SJSA1 (cell line): Measurements from ENCODE around the gene RASA1. TPM values are rescaled to one million over a fixed set of nuclear protein-coding genes. Genes with fewer than 3 reads are reported as not detected.

Source experiments
- DNase-seq, 2 experiments: peaks; one replicate each; pipeline ENCODE4 v3.0.0-alpha.2; 2015 to 2020; ENCODE audit warnings: low spot score in 2 of 2, low read depth in 1 of 2
- H3K27ac ChIP-seq: fragments of 250-450 bp; sonication (Bioruptor Pico); 2 replicates; pipeline ENCODE4 v1.5.1; 2020; ENCODE audit warnings: mild to moderate bottlenecking, moderate library complexity
- H3K27me3 ChIP-seq: fragments of 250-450 bp; sonication (Bioruptor Pico); replicated peaks from 2 replicates; pipeline ENCODE4 v1.5.1; 2020; ENCODE audit warnings: mild to moderate bottlenecking, moderate library complexity
- H3K36me3 ChIP-seq: fragments of 250-450 bp; sonication (Bioruptor Pico); 2 replicates; pipeline ENCODE4 v1.5.1; 2020; ENCODE audit warnings: mild to moderate bottlenecking
- H3K4me1 ChIP-seq: fragments of 250-450 bp; sonication (Bioruptor Pico); replicated peaks from 2 replicates; pipeline ENCODE4 v1.6.1; 2021; ENCODE audit warnings: mild to moderate bottlenecking
- H3K4me3 ChIP-seq: fragments of 250-450 bp; sonication (Bioruptor Pico); 2 replicates; pipeline ENCODE4 v1.5.1; 2020; ENCODE audit warnings: mild to moderate bottlenecking
- H3K9me3 ChIP-seq: fragments of 250-450 bp; sonication (Bioruptor Pico); replicated peaks from 2 replicates; pipeline ENCODE4 v1.5.1; 2020; ENCODE audit warnings: mild to moderate bottlenecking
- total RNA-seq: library from RNA; depleted of rRNA; stranded (reverse); fragments of >200 nt; shearing (Covaris generic); gene quantifications from 2 replicates; pipeline ENCODE4 v1.2.3, GENCODE V29; 2014

The RASA1 gene
- total RNA-seq, 1 experiment from 2014 or later: 36.9 TPM

DNA sequence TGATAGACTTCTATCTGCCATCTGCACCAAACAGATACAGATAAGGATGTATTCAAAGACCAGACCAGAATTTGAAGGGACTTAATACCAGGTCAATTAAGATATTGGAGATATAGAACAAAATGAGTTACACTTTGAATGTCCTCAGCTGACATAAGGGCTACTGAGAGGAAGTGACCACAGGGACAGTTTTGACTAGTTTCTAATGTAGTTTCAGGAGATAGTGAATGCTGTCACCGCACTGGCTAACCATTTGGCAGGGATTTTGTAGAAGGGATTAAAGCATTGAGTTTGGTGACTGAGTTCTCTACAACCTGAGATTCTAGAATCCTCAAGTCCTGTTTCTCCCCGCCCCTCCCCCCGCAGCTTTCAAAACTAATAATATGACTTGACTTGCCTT is 122.4 kb downstream of the RASA1 start:
- no peak overlapping the region for H3K27ac ChIP-seq
- peaks cover 93% of the 10 kb centered on the region for H3K36me3 ChIP-seq

DNA sequence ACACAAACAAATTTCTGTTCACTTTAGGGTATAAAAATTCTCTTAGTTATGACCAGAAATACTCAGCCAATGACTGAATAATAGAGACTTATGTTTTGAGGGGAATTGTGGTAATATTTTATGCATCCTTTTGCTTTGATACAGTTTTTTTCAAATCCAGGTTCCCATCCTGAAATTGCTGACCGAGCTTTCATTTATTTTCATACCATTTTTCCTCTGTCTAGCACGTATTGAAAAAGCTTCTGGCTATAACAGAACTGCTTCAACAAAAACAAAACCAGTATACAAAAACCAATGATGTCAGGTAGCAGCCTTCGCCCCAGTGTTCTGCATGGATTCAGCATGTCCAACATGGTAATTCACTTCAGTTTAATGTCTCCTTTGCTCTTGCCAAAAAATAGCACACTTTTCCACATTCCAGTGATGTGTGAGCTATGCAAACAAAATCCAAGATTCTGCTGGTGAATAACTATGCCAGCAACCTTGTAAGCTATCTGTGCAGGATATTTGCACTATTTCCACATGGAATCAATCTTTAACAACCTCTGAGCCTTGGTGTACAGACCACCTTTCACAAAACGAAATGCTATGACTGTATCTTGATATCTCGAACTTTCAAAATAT is 123.0 kb downstream of the RASA1 start:
- DNase-seq: no peak
- Histone ChIP-seq H3K9me3 (no peaks in the 10 kb centered on the region), H3K4me1 (peaks cover 33% of the 10 kb centered on the region), H3K27ac (no peak overlapping the region), H3K27me3 (no peaks in the 10 kb centered on the region), H3K4me3 (no peak overlapping the region), H3K36me3 (peaks cover 96% of the 10 kb centered on the region)

More for the DNA sequence above, 122.4 kb downstream of the RASA1 start:
- Histone ChIP-seq H3K9me3 (no peaks in the 10 kb centered on the region), H3K4me1 (peaks cover 33% of the 10 kb centered on the region), H3K4me3 (no peak overlapping the region), H3K27me3 (no peaks in the 10 kb centered on the region)
- no peak for DNase-seq

DNA sequence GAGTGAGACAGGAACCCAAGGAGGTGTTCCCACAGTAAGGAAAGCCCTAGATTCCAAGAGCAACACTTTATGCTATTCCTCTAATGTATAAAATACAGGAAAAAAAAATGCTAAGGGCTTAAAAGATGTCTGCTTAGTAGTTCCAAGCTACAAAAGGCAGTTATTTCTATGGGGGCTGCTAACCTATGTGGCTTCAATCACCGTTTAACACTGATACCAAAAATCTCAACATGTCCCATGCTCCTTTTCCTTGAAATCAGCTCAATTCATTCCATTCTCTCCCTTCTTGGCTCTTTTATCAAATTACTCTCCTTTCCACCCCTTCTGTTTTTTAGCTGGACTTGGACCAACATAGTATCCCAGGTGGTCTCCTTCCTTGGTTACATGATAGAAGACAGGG is 124.5 kb downstream of the RASA1 start:
- Histone ChIP-seq H3K36me3 (peaks cover 92% of the 10 kb centered on the region), H3K4me3 (no peak overlapping the region)
- no peak for DNase-seq

DNA sequence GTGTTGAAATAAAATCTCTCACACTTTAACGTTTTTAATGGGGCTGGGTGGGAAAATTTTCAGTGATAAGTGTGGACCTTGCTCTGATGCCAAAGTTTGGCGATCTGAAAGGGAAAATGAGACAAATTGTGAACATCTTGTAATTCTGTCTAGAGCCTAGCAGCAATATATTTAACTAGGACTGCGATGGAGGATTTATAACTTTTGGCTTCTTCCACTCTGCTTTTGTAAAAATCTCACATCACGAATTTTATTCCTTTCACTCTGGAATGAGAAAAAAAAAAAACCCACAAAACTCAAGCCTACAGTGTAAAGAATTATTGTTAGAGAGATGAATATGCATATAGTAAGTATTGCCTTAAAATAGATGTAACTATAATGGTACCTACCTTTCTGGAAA is 125.1 kb downstream of the RASA1 start:
- no peaks in the 10 kb centered on the region for H3K27me3 ChIP-seq
- no peak overlapping the region for H3K4me3 ChIP-seq
- DNase-seq: no peak
- peaks cover 90% of the 10 kb centered on the region for H3K36me3 ChIP-seq
- H3K4me1 ChIP-seq: peaks cover 33% of the 10 kb centered on the region
- peak overlapping the region; percentile 92 for H3K27ac ChIP-seq
- no peaks in the 10 kb centered on the region for H3K9me3 ChIP-seq

More for the DNA sequence above, 124.5 kb downstream of the RASA1 start:
- Histone ChIP-seq H3K4me1 (peaks cover 33% of the 10 kb centered on the region), H3K27me3 (no peaks in the 10 kb centered on the region), H3K9me3 (no peaks in the 10 kb centered on the region), H3K27ac (peak overlapping the region; percentile 92)

- Histone ChIP-seq H3K4me3 (no peak overlapping the region), H3K9me3 (no peaks in the 10 kb centered on the region), H3K27me3 (no peaks in the 10 kb centered on the region), H3K36me3 (peaks cover 90% of the 10 kb centered on the region), H3K27ac (peak overlapping the region; percentile 92), H3K4me1 (peaks cover 33% of the 10 kb centered on the region)
- peak in 1 of 2 experiments; percentile 65 for DNase-seq
These were observed 125.6 kb downstream of the RASA1 start for GRCh38 chr5:87393331-87393730.

- no peak for DNase-seq
- no peaks in the 10 kb centered on the region for H3K27me3 ChIP-seq
- peak overlapping the region; percentile 92 for H3K27ac ChIP-seq
- H3K4me1 ChIP-seq: peaks cover 33% of the 10 kb centered on the region
- H3K9me3 ChIP-seq: no peaks in the 10 kb centered on the region
- no peak overlapping the region for H3K4me3 ChIP-seq
- H3K36me3 ChIP-seq: peaks cover 93% of the 10 kb centered on the region
These were observed 126.9 kb downstream of the RASA1 start for GRCh38 chr5:87394411-87395165.

- no peaks in the 10 kb centered on the region for H3K9me3 ChIP-seq
- no peak overlapping the region for H3K4me3 ChIP-seq
- no peaks in the 10 kb centered on the region for H3K27me3 ChIP-seq
- DNase-seq: no peak
- H3K27ac ChIP-seq: no peak overlapping the region
- peaks cover 90% of the 10 kb centered on the region for H3K36me3 ChIP-seq
- peaks cover 8% of the 10 kb centered on the region for H3K4me1 ChIP-seq
These were observed 131.4 kb downstream of the RASA1 start for GRCh38 chr5:87398981-87399614.

- no peak for DNase-seq
- H3K36me3 ChIP-seq: peaks cover 90% of the 10 kb centered on the region
- H3K27ac ChIP-seq: no peak overlapping the region
These were observed 132.0 kb downstream of the RASA1 start for GRCh38 chr5:87399720-87400119.

DNA sequence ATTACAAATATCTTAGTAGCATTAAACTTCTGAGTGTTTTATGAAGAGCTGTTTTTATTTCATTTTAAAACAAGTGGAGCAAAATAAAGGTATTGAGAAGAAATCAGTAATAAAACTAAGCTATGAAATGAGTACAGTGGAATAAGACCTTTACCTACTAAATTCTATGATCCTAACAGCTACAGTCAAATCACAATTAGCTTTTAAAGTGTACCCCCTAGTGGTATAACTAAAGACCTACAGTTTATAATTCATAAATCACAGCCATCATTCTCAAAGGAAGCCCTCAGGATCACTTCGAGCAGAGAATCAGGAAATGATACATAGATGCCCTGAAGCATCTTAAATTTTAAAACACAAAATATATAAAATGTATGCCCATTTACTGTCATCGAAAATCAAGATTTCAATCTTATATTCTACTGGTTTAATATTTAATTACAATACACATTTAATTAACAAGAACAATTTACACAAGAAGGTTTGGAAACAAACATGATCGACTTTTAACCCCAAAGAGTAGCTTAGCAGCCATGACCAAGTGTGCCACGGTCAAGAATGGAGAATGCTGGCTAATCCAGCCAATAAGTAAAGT is 132.7 kb downstream of the RASA1 start:
- Histone ChIP-seq H3K27me3 (no peaks in the 10 kb centered on the region), H3K36me3 (peaks cover 90% of the 10 kb centered on the region), H3K4me1 (no peaks in the 10 kb centered on the region), H3K4me3 (no peak overlapping the region), H3K27ac (no peak overlapping the region), H3K9me3 (no peaks in the 10 kb centered on the region)
- DNase-seq: no peak

More at GRCh38 chr5:87399720-87400119, 132.0 kb downstream of the RASA1 start:
- H3K4me3 ChIP-seq: no peak overlapping the region
- no peaks in the 10 kb centered on the region for H3K9me3 ChIP-seq
- H3K27me3 ChIP-seq: no peaks in the 10 kb centered on the region
- H3K4me1 ChIP-seq: peaks cover 2% of the 10 kb centered on the region

GRCh38 chr5:87401626-87402025 is 133.9 kb downstream of the RASA1 start:
- no peak overlapping the region for H3K27ac ChIP-seq
- DNase-seq: no peak
- peaks cover 94% of the 10 kb centered on the region for H3K36me3 ChIP-seq
- H3K27me3 ChIP-seq: no peaks in the 10 kb centered on the region
- H3K4me3 ChIP-seq: no peak overlapping the region
- no peaks in the 10 kb centered on the region for H3K4me1 ChIP-seq
- H3K9me3 ChIP-seq: no peaks in the 10 kb centered on the region

DNA sequence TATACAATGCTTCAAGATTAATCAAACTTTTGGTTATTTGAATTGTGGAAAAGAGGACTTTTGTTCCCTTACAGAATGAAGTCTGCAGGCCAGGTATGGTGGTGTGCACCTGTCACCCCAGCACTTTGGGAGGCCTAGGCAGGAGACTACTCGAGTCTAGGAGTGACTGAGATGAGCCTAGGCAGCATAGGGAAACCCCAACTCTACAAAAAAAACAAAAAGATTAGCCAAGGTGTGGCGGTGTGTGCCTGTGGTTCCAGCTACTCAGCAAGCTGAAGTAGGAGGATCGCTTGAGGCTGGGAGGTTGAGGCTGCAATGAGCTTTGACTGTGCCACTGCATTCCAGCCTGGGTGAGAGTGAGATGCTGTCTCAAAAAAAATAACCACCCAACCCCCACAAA is 135.7 kb downstream of the RASA1 start:
- Histone ChIP-seq H3K9me3 (no peaks in the 10 kb centered on the region), H3K27ac (no peak overlapping the region), H3K4me3 (no peak overlapping the region), H3K36me3 (peaks cover 95% of the 10 kb centered on the region), H3K27me3 (no peaks in the 10 kb centered on the region), H3K4me1 (no peaks in the 10 kb centered on the region)
- no peak for DNase-seq

GRCh38 chr5:87403899-87404298 is 136.2 kb downstream of the RASA1 start:
- Histone ChIP-seq H3K36me3 (peaks cover 95% of the 10 kb centered on the region), H3K9me3 (no peaks in the 10 kb centered on the region), H3K4me1 (no peaks in the 10 kb centered on the region), H3K4me3 (no peak overlapping the region), H3K27me3 (no peaks in the 10 kb centered on the region), H3K27ac (no peak overlapping the region)
- no peak for DNase-seq

DNA sequence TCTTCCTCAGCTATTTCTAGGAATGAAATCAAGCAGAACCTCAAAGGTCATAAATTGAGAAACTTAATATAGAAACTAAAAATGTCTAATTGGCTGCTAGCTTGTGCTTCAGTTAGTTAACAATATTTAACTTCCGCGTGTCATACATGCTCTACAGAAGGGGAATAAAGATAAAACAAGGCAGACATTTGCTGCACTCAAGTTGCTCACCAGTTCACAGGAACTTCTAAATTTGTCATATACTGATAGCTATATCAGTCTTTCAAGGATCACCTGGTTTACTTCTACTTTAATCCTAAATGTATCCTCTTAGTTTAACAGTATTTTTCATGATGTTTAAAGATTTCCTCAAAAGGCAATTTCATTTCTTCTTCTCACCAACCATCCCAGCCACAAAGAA is 136.7 kb downstream of the RASA1 start:
- peaks cover 95% of the 10 kb centered on the region for H3K36me3 ChIP-seq
- DNase-seq: no peak

More for the DNA sequence above, 136.7 kb downstream of the RASA1 start:
- H3K27me3 ChIP-seq: no peaks in the 10 kb centered on the region
- no peaks in the 10 kb centered on the region for H3K4me1 ChIP-seq
- H3K4me3 ChIP-seq: no peak overlapping the region
- no peak overlapping the region for H3K27ac ChIP-seq
- H3K9me3 ChIP-seq: no peaks in the 10 kb centered on the region
